Duodenal mucosa (tissue), 2 donors: ENCODE results near the gene PDE2A.

Source experiments
- H3K27ac ChIP-seq: one replicate; pipeline ENCODE4 v1.7.0; 2013; ENCODE audit warnings: low read depth, low read length
- H3K27me3 ChIP-seq, 2 donors: one replicate each; pipeline ENCODE4 v1.7.0; 2013; ENCODE audit warnings: low read length in 2 of 2, control low read depth in 1 of 2; ENCODE audit not compliant: insufficient read depth in 2 of 2, control insufficient read depth in 1 of 2
- H3K36me3 ChIP-seq, 2 donors: one replicate each; pipeline ENCODE4 v1.7.0; 2013; ENCODE audit warnings: low read length in 2 of 2, control low read depth in 1 of 2; ENCODE audit not compliant: insufficient read depth in 2 of 2, control insufficient read depth in 1 of 2
- H3K4me1 ChIP-seq, 2 donors: one replicate each; pipeline ENCODE4 v1.7.0; 2013; ENCODE audit warnings: low read length in 2 of 2, control low read depth in 1 of 2; ENCODE audit not compliant: insufficient read depth in 2 of 2, control insufficient read depth in 1 of 2
- H3K4me3 ChIP-seq, 2 donors: one replicate each; pipeline ENCODE4 v1.7.0; 2013; ENCODE audit warnings: low read length in 2 of 2, low read depth in 1 of 2
- H3K9ac ChIP-seq, 2 donors: one replicate each; pipeline ENCODE4 v1.7.0; 2013; ENCODE audit warnings: low read length in 2 of 2, low read depth in 1 of 2
- H3K9me3 ChIP-seq, 2 donors: one replicate each; pipeline ENCODE4 v1.7.0; 2013; ENCODE audit warnings: low read length in 2 of 2, control low read depth in 1 of 2; ENCODE audit not compliant: control insufficient read depth in 1 of 2

The PDE2A gene

GRCh38 chr11:72541257-72541974, 132.8 kb downstream of the PDE2A start:
- Histone ChIP-seq H3K36me3 (no peaks in the 10 kb centered on the region), H3K27me3 (peaks cover 10 to 15% of the 10 kb centered on the region in 2 donors), H3K4me3 (no peak overlapping the region), H3K9ac (no peak overlapping the region), H3K9me3 (no peaks in the 10 kb centered on the region), H3K4me1 (no peaks in the 10 kb centered on the region), H3K27ac (no peak overlapping the region)

- Histone ChIP-seq H3K9ac (no peak overlapping the region), H3K4me1 (no peaks in the 10 kb centered on the region), H3K36me3 (no peaks in the 10 kb centered on the region), H3K27me3 (peaks cover 5 to 15% of the 10 kb centered on the region in 2 donors), H3K4me3 (no peak overlapping the region), H3K9me3 (no peaks in the 10 kb centered on the region), H3K27ac (no peak overlapping the region)
Observed at GRCh38 chr11:72537051-72537450, 137.2 kb downstream of the PDE2A start.

- no peaks in the 10 kb centered on the region for H3K36me3 ChIP-seq
- no peaks in the 10 kb centered on the region for H3K9me3 ChIP-seq
- H3K27me3 ChIP-seq, result peaks cover 0 to 11% of the 10 kb centered on the region in 2 donors
- H3K4me1 ChIP-seq, result no peaks in the 10 kb centered on the region
- H3K9ac ChIP-seq, result no peak overlapping the region
- H3K4me3 ChIP-seq, result no peak overlapping the region
- no peak overlapping the region for H3K27ac ChIP-seq
Observed at GRCh38 chr11:72535194-72535547, 139.1 kb downstream of the PDE2A start.

GRCh38 chr11:72534371-72535193, 139.6 kb downstream of the PDE2A start:
- Histone ChIP-seq H3K9ac (no peak overlapping the region), H3K4me3 (no peak overlapping the region), H3K4me1 (no peaks in the 10 kb centered on the region), H3K27me3 (peaks cover 0 to 11% of the 10 kb centered on the region in 2 donors), H3K36me3 (no peaks in the 10 kb centered on the region), H3K27ac (no peak overlapping the region), H3K9me3 (no peaks in the 10 kb centered on the region)

GRCh38 chr11:72529068-72529467, 145.2 kb downstream of the PDE2A start:
- H3K4me3 ChIP-seq, result no peak overlapping the region
- no peaks in the 10 kb centered on the region for H3K27me3 ChIP-seq
- H3K9ac ChIP-seq, result no peak overlapping the region
- H3K9me3 ChIP-seq, result no peaks in the 10 kb centered on the region
- no peaks in the 10 kb centered on the region for H3K36me3 ChIP-seq
- H3K27ac ChIP-seq, result no peak overlapping the region
- H3K4me1 ChIP-seq, result no peaks in the 10 kb centered on the region

GRCh38 chr11:72528121-72528520, 146.1 kb downstream of the PDE2A start:
- H3K9ac ChIP-seq, result no peak overlapping the region
- no peak overlapping the region for H3K27ac ChIP-seq
- H3K4me1 ChIP-seq, result no peaks in the 10 kb centered on the region
- H3K27me3 ChIP-seq, result no peaks in the 10 kb centered on the region
- no peak overlapping the region for H3K4me3 ChIP-seq
- no peaks in the 10 kb centered on the region for H3K9me3 ChIP-seq
- H3K36me3 ChIP-seq, result no peaks in the 10 kb centered on the region
